ENCODE results near the gene PTGR2.
"Not testable (repeated sequence)": the region's sequence is repeated elsewhere in the genome, so short reads cannot be mapped to it uniquely, and the experiment has no call there.

PTGR2 gene

GRCh38 chr14:73843296-73843695 lies 8.3 kb upstream of the PTGR2 start:
- Mint-ChIP-seq H3K36me3 (no peaks in the 10 kb centered on the region), H3K27me3 (no peaks in the 10 kb centered on the region), H3K9me3 (peaks cover 2% of the 10 kb centered on the region), H3K27ac (no peak overlapping the region), H3K4me1 (no peaks in the 10 kb centered on the region), H3K4me3 (no peak overlapping the region)
- no peak for DNase-seq (ENCODE audit: low spot score in 2 of 2)
- ATAC-seq (ENCODE audit: low read depth), result no peak

GRCh38 chr14:73846947-73847346 lies 4.7 kb upstream of the PTGR2 start:
- Mint-ChIP-seq H3K36me3 (no peaks in the 10 kb centered on the region), H3K27ac (no peak overlapping the region), H3K4me1 (peaks cover 5% of the 10 kb centered on the region), H3K4me3 (no peak overlapping the region), H3K9me3 (peaks cover 2% of the 10 kb centered on the region), H3K27me3 (no peaks in the 10 kb centered on the region)
- ATAC-seq (ENCODE audit: low read depth) (no peak), DNase-seq (ENCODE audit: low spot score in 2 of 2) (no peak)

- Mint-ChIP-seq H3K9me3 (no peaks in the 10 kb centered on the region), H3K4me3 (peak overlapping the region; percentile 93), H3K36me3 (no peaks in the 10 kb centered on the region), H3K27ac (peak overlapping the region; percentile 94), H3K27me3 (no peaks in the 10 kb centered on the region), H3K4me1 (peaks cover 8% of the 10 kb centered on the region)
- ATAC-seq (ENCODE audit: low read depth) (no peak), DNase-seq (ENCODE audit: low spot score in 2 of 2) (no peak)
Observed at GRCh38 chr14:73851000-73851399, 631 bp upstream of the PTGR2 start.

- ATAC-seq (ENCODE audit: low read depth) (no peak), DNase-seq (ENCODE audit: low spot score in 2 of 2) (no peak)
- no peaks in the 10 kb centered on the region for H3K27me3 Mint-ChIP-seq
- H3K27ac Mint-ChIP-seq, result no peak overlapping the region
- no peak overlapping the region for H3K4me3 Mint-ChIP-seq
- no peaks in the 10 kb centered on the region for H3K4me1 Mint-ChIP-seq
- H3K36me3 Mint-ChIP-seq, result no peaks in the 10 kb centered on the region
- H3K9me3 Mint-ChIP-seq, result no peaks in the 10 kb centered on the region
Observed at GRCh38 chr14:73859145-73859544, 7.5 kb downstream of the PTGR2 start.

- H3K4me3 Mint-ChIP-seq, result no peak overlapping the region
- ATAC-seq (ENCODE audit: low read depth) (no peak), DNase-seq (ENCODE audit: low spot score in 2 of 2) (no peak)
- H3K27ac Mint-ChIP-seq, result no peak overlapping the region
- no peaks in the 10 kb centered on the region for H3K4me1 Mint-ChIP-seq
- no peaks in the 10 kb centered on the region for H3K36me3 Mint-ChIP-seq
- no peaks in the 10 kb centered on the region for H3K27me3 Mint-ChIP-seq
- H3K9me3 Mint-ChIP-seq, result no peaks in the 10 kb centered on the region
Observed at GRCh38 chr14:73861073-73861472, 9.4 kb downstream of the PTGR2 start.

- Mint-ChIP-seq H3K27me3 (no peaks in the 10 kb centered on the region), H3K36me3 (no peaks in the 10 kb centered on the region), H3K4me3 (peak overlapping the region; percentile 71), H3K27ac (peak overlapping the region; percentile 58), H3K9me3 (no peaks in the 10 kb centered on the region), H3K4me1 (no peaks in the 10 kb centered on the region)
- ATAC-seq (ENCODE audit: low read depth), result peak; percentile 46
- no peak for DNase-seq (ENCODE audit: low spot score in 2 of 2)
Observed at GRCh38 chr14:73862480-73862879, 10.8 kb downstream of the PTGR2 start.

GRCh38 chr14:73863209-73863608 lies 11.6 kb downstream of the PTGR2 start:
- H3K27ac Mint-ChIP-seq, result no peak overlapping the region
- ATAC-seq (ENCODE audit: low read depth), result no peak
- no peaks in the 10 kb centered on the region for H3K36me3 Mint-ChIP-seq
- no peaks in the 10 kb centered on the region for H3K27me3 Mint-ChIP-seq
- H3K9me3 Mint-ChIP-seq, result no peaks in the 10 kb centered on the region
- no peak for DNase-seq (ENCODE audit: low spot score in 2 of 2)
- no peak overlapping the region for H3K4me3 Mint-ChIP-seq
- H3K4me1 Mint-ChIP-seq, result no peaks in the 10 kb centered on the region

- Mint-ChIP-seq H3K27ac (no peak overlapping the region), H3K4me1 (no peaks in the 10 kb centered on the region), H3K36me3 (no peaks in the 10 kb centered on the region), H3K4me3 (no peak overlapping the region), H3K27me3 (no peaks in the 10 kb centered on the region), H3K9me3 (no peaks in the 10 kb centered on the region)
- no peak for ATAC-seq (ENCODE audit: low read depth)
- DNase-seq (ENCODE audit: low spot score in 2 of 2), result no peak
Observed at GRCh38 chr14:73865534-73866113, 14.0 kb downstream of the PTGR2 start.

- H3K4me1 Mint-ChIP-seq; H3K36me3 Mint-ChIP-seq; H3K9me3 Mint-ChIP-seq; H3K27ac Mint-ChIP-seq; H3K27me3 Mint-ChIP-seq; H3K4me3 Mint-ChIP-seq; DNase-seq (ENCODE audit: low spot score in 2 of 2); ATAC-seq (ENCODE audit: low read depth): not testable (repeated sequence)
Observed at GRCh38 chr14:73869754-73870153, 18.1 kb downstream of the PTGR2 start.

GRCh38 chr14:73870525-73871235 lies 19.0 kb downstream of the PTGR2 start:
- ATAC-seq (ENCODE audit: low read depth) (no peak), DNase-seq (ENCODE audit: low spot score in 2 of 2) (no peak)
- Mint-ChIP-seq H3K36me3 (peaks cover 1% of the 10 kb centered on the region), H3K9me3 (no peaks in the 10 kb centered on the region), H3K4me1 (no peaks in the 10 kb centered on the region), H3K27ac (no peak overlapping the region), H3K27me3 (no peaks in the 10 kb centered on the region), H3K4me3 (no peak overlapping the region)

GRCh38 chr14:73873660-73874059 lies 22.0 kb downstream of the PTGR2 start:
- Mint-ChIP-seq H3K9me3 (no peaks in the 10 kb centered on the region), H3K4me3 (no peak overlapping the region), H3K27me3 (no peaks in the 10 kb centered on the region), H3K4me1 (no peaks in the 10 kb centered on the region), H3K27ac (no peak overlapping the region), H3K36me3 (peaks cover 1% of the 10 kb centered on the region)
- DNase-seq (ENCODE audit: low spot score in 2 of 2), result no peak
- no peak for ATAC-seq (ENCODE audit: low read depth)

- no peak overlapping the region for H3K27ac Mint-ChIP-seq
- H3K27me3 Mint-ChIP-seq, result no peaks in the 10 kb centered on the region
- ATAC-seq (ENCODE audit: low read depth) (no peak), DNase-seq (ENCODE audit: low spot score in 2 of 2) (no peak)
- H3K9me3 Mint-ChIP-seq, result no peaks in the 10 kb centered on the region
- no peak overlapping the region for H3K4me3 Mint-ChIP-seq
- no peaks in the 10 kb centered on the region for H3K4me1 Mint-ChIP-seq
- no peaks in the 10 kb centered on the region for H3K36me3 Mint-ChIP-seq
Observed at GRCh38 chr14:73877790-73878189, 26.2 kb downstream of the PTGR2 start.

GRCh38 chr14:73878436-73878835 lies 26.8 kb downstream of the PTGR2 start:
- H3K4me1 Mint-ChIP-seq, result no peaks in the 10 kb centered on the region
- no peaks in the 10 kb centered on the region for H3K36me3 Mint-ChIP-seq
- no peaks in the 10 kb centered on the region for H3K9me3 Mint-ChIP-seq
- H3K27me3 Mint-ChIP-seq, result no peaks in the 10 kb centered on the region
- DNase-seq (ENCODE audit: low spot score in 2 of 2), result no peak
- no peak overlapping the region for H3K27ac Mint-ChIP-seq
- no peak overlapping the region for H3K4me3 Mint-ChIP-seq
- no peak for ATAC-seq (ENCODE audit: low read depth)

- DNase-seq (ENCODE audit: low spot score in 2 of 2), result no peak
- H3K9me3 Mint-ChIP-seq, result no peaks in the 10 kb centered on the region
- ATAC-seq (ENCODE audit: low read depth), result no peak
- no peak overlapping the region for H3K27ac Mint-ChIP-seq
- H3K36me3 Mint-ChIP-seq, result no peaks in the 10 kb centered on the region
- no peaks in the 10 kb centered on the region for H3K4me1 Mint-ChIP-seq
- H3K4me3 Mint-ChIP-seq, result no peak overlapping the region
- no peaks in the 10 kb centered on the region for H3K27me3 Mint-ChIP-seq
Observed at GRCh38 chr14:73879027-73879426, 27.4 kb downstream of the PTGR2 start.
